SU-DHL-6 (cell line): Measurements from ENCODE around the gene AMMECR1.

Experiments
- H2AFZ ChIP-seq: fragments of 200-600 bp; sonication (generic); 2 replicates; pipeline ENCODE4 v1.6.1; 2014; ENCODE audit warnings: low read depth, mild to moderate bottlenecking, moderate library complexity, mixed read lengths, antibody characterized with exemption, low read length; ENCODE audit not compliant: severe bottlenecking
- H3F3A ChIP-seq: fragments of 200-600 bp; shearing (Covaris generic); 2 replicates; pipeline ENCODE4 v1.6.0; 2016; ENCODE audit warnings: antibody characterized with exemption, mild to moderate bottlenecking; ENCODE audit not compliant: insufficient read depth
- H3K27ac ChIP-seq: fragments of 200-600 bp; sonication (generic); 2 replicates; pipeline ENCODE4 v1.5.1; 2016; ENCODE audit warnings: low read depth, mild to moderate bottlenecking, low read length, moderate library complexity, mixed read lengths
- H3K27me3 ChIP-seq: fragments of 200-600 bp; sonication (generic), shearing (Covaris generic); 2 replicates; pipeline ENCODE4 v1.6.0; 2014; ENCODE audit warnings: mild to moderate bottlenecking, low read length
- H3K36me3 ChIP-seq: fragments of 200-600 bp; sonication (generic); 2 replicates; pipeline ENCODE4 v1.6.1; 2014; ENCODE audit warnings: mild to moderate bottlenecking, low read length, mixed read lengths
- H3K4me2 ChIP-seq: fragments of 300-600, 200-600 bp; shearing (Covaris generic), sonication (generic); 2 replicates; pipeline ENCODE4 v1.6.0; 2014; ENCODE audit warnings: low read length, low read depth, mild to moderate bottlenecking; ENCODE audit not compliant: poor library complexity, severe bottlenecking
- H3K4me3 ChIP-seq: fragments of 200-600 bp; sonication (generic); 2 replicates; pipeline ENCODE4 v1.5.1; 2014; ENCODE audit warnings: antibody characterized with exemption, low read length, mild to moderate bottlenecking, mixed read lengths; ENCODE audit not compliant: insufficient read depth, poor library complexity, severe bottlenecking
- H3K79me2 ChIP-seq: fragments of 200-600 bp; sonication (generic); 2 replicates; pipeline ENCODE4 v1.6.1; 2014; ENCODE audit warnings: mild to moderate bottlenecking, low read length, moderate library complexity; ENCODE audit not compliant: insufficient read depth
- H3K9ac ChIP-seq: fragments of 200-600 bp; sonication (generic); 2 replicates; pipeline ENCODE4 v1.7.0; 2014; ENCODE audit warnings: mild to moderate bottlenecking, low read length
- H3K9me2 ChIP-seq: fragments of 200-600 bp; sonication (generic); replicated peaks from 2 replicates; pipeline ENCODE4 v1.6.1; 2014; ENCODE audit warnings: low read length; ENCODE audit not compliant: insufficient read depth
- H3K9me3 ChIP-seq: fragments of 200-600 bp; sonication (generic); 2 replicates; pipeline ENCODE4 v1.6.1; 2014; ENCODE audit warnings: low read length, mixed read lengths; ENCODE audit not compliant: insufficient read depth
- H4K20me1 ChIP-seq: fragments of 200-600 bp; sonication (generic); 2 replicates; pipeline ENCODE4 v1.6.1; 2014; ENCODE audit warnings: low read depth, mild to moderate bottlenecking, antibody characterized with exemption, low read length, moderate library complexity, mixed read lengths
- EZH2phosphoT487 ChIP-seq: fragments of 200-600 bp; sonication (generic), shearing (Covaris generic); conservative IDR thresholded peaks from 2 replicates; pipeline ENCODE4 v1.6.1; 2018; ENCODE audit warnings: mild to moderate bottlenecking, antibody characterized with exemption, low read length, moderate library complexity, mixed read lengths
- TF ChIP-seq, protein P1 (sequence below): fragments of 200-600 bp; sonication (generic); IDR thresholded peaks from one replicate; pipeline ENCODE4 v1.5.1; 2017; ENCODE audit warnings: antibody characterized with exemption, mild to moderate bottlenecking, low read length, moderate library complexity; ENCODE audit not compliant: insufficient read depth, poor library complexity, severe bottlenecking

The AMMECR1 gene

DNA sequence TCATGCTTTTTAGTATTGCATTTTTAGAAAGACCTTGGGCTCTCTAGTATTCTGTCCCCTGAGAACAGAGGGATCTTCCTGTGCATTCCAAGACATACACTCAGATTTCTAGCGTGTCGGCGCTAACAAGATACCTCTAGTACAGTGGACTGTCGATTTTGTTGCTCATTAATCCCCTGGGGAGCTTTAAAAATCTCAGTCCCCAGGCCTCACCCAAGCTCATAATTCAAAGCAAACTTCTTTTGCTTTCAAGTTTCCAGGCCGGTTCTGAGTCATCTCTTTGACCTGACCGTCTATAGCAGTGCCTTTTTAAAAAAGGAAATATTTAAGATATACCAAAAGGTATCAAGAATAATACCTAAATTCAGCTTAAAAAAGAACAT lies 137.0 kb downstream of the AMMECR1 start:
- no peak overlapping the region for H3K4me2 ChIP-seq

DNA sequence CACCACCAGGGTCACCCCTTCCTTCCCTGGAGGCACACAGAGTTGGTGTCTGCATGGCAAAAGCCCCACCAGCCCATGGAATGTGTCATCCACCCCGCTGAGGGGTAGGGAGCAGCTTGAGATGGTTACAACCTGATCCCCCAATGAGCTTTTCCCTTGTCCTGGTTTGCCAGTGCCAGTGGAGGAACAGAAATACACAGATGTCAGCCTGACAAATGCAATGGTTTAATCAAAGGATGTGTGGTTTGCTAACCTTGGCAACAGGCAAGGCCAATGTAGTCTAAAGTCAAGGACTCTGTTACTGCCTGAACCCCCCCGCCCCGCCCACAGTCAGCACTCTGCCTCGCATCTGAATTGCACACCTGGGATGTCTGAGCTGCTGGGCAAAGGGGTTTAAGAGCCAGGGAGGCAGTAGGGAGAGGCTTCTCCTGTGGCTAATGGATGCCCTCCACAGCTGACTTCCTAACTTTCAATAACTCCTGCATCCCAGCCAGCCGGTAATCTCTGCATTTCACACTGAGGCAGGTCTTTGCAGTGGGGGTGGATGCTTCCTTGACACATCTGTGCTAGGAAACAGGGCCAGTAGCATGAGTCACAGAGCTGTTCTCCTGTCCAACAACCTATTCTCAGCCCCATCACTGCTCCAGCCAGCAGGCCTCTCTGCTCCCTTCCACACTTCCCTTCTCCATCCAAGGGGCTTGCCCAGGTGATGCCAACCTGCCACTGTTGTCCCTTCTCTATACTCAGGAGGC lies 137.5 kb downstream of the AMMECR1 start:
- Histone ChIP-seq H3K27ac (no peak overlapping the region), H3K9ac (no peak overlapping the region), H3K4me3 (no peak overlapping the region), H2AFZ (no peak overlapping the region), H3K27me3 (no peaks in the 10 kb centered on the region), H3K9me2 (no peaks in the 10 kb centered on the region), H3K4me2 (no peak overlapping the region), H3F3A (no peaks in the 10 kb centered on the region), H4K20me1 (no peaks in the 10 kb centered on the region), H3K9me3 (no peaks in the 10 kb centered on the region), H3K79me2 (no peaks in the 10 kb centered on the region), H3K36me3 (no peaks in the 10 kb centered on the region)
- TF ChIP-seq EZH2phosphoT487: no peak
- TF ChIP-seq, protein P1, sequence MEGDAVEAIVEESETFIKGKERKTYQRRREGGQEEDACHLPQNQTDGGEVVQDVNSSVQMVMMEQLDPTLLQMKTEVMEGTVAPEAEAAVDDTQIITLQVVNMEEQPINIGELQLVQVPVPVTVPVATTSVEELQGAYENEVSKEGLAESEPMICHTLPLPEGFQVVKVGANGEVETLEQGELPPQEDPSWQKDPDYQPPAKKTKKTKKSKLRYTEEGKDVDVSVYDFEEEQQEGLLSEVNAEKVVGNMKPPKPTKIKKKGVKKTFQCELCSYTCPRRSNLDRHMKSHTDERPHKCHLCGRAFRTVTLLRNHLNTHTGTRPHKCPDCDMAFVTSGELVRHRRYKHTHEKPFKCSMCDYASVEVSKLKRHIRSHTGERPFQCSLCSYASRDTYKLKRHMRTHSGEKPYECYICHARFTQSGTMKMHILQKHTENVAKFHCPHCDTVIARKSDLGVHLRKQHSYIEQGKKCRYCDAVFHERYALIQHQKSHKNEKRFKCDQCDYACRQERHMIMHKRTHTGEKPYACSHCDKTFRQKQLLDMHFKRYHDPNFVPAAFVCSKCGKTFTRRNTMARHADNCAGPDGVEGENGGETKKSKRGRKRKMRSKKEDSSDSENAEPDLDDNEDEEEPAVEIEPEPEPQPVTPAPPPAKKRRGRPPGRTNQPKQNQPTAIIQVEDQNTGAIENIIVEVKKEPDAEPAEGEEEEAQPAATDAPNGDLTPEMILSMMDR: no peak

More for the DNA sequence above, 137.0 kb downstream of the AMMECR1 start:
- no peak for TF ChIP-seq EZH2phosphoT487
- TF ChIP-seq, protein P1: no peak
- no peak overlapping the region for H3K27ac ChIP-seq
- no peaks in the 10 kb centered on the region for H3K79me2 ChIP-seq
- no peaks in the 10 kb centered on the region for H3K9me3 ChIP-seq
- H3K36me3 ChIP-seq: no peaks in the 10 kb centered on the region
- H4K20me1 ChIP-seq: no peaks in the 10 kb centered on the region
- H3K27me3 ChIP-seq: no peaks in the 10 kb centered on the region
- no peak overlapping the region for H3K4me3 ChIP-seq
- H3K9ac ChIP-seq: no peak overlapping the region
- H3K9me2 ChIP-seq: no peaks in the 10 kb centered on the region
- H3F3A ChIP-seq: no peaks in the 10 kb centered on the region
- no peak overlapping the region for H2AFZ ChIP-seq

DNA sequence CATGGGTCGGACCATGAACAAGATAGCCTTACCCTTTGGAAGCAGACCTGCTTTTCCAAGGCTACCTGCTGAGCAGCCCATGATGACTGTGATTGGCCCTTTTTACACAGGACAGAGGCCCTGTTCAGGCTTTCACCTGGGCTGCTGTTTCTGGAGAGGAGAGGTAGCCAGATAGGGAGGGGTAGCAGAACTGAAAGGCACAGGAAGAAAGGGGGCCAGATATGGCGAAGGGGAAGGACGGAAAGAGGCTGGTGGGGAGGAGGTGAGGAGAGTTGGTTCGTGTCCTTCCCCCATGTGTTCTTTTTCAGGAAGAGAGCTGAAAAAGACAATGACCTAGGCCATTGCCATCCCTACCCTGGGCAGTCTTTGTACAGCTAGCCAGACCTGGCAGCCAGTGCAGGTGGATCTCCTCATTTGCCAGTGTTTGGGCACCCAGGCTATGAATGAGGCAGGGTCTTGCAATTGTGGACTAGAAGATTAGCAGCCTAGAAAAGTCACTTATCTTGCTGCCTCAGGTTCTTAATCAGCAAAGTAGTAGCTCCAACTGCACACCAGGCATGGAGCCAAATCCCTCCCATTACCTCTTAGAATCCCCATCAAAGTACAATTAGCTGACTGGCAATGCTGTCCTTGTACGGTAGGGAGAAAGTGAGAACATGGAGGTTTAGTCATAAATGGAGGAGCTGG lies 139.6 kb downstream of the AMMECR1 start:
- Histone ChIP-seq H3K9me3 (no peaks in the 10 kb centered on the region), H3K9me2 (no peaks in the 10 kb centered on the region), H3F3A (no peaks in the 10 kb centered on the region), H3K27me3 (no peaks in the 10 kb centered on the region), H3K4me3 (no peak overlapping the region), H3K9ac (no peak overlapping the region), H2AFZ (no peak overlapping the region), H4K20me1 (no peaks in the 10 kb centered on the region), H3K36me3 (no peaks in the 10 kb centered on the region), H3K4me2 (no peak overlapping the region), H3K79me2 (no peaks in the 10 kb centered on the region), H3K27ac (no peak overlapping the region)
- TF ChIP-seq, protein P1: no peak
